T-helper 22 cell (primary cell): ENCODE measurements around the gene DNAJC25.
"Not testable (repeated sequence)": the region's sequence is repeated elsewhere in the genome, so short reads cannot be mapped to it uniquely, and the experiment has no call there.

Source experiments
- DNase-seq: peaks from one replicate; pipeline ENCODE4 v3.0.0-alpha.2; 2020; ENCODE audit warnings: low read depth

Gene DNAJC25

GRCh38 chr9:111668026-111668573 lies 37.0 kb downstream of the DNAJC25 start:
- DNase-seq, result no peak

- not testable (repeated sequence) for DNase-seq
Measured at GRCh38 chr9:111668601-111669000, 37.5 kb downstream of the DNAJC25 start.

GRCh38 chr9:111674319-111674718 lies 43.2 kb downstream of the DNAJC25 start:
- no peak for DNase-seq

- DNase-seq, result no peak
Measured at GRCh38 chr9:111676116-111676515, 45.0 kb downstream of the DNAJC25 start.

GRCh38 chr9:111678293-111678692 lies 47.2 kb downstream of the DNAJC25 start:
- no peak for DNase-seq

- no peak for DNase-seq
Measured at GRCh38 chr9:111679199-111679598, 48.1 kb downstream of the DNAJC25 start.

- no peak for DNase-seq
Measured at GRCh38 chr9:111683392-111683791, 52.3 kb downstream of the DNAJC25 start.

- no peak for DNase-seq
Measured at GRCh38 chr9:111691672-111692329, 60.7 kb downstream of the DNAJC25 start.

- DNase-seq, result no peak
Measured at GRCh38 chr9:111696796-111697195, 65.7 kb downstream of the DNAJC25 start.

GRCh38 chr9:111700776-111701175 lies 69.6 kb downstream of the DNAJC25 start:
- no peak for DNase-seq
